Large intestine (tissue), 3 donors: ENCODE data around the gene ICAM5. TPM values are rescaled to one million over a fixed set of nuclear protein-coding genes. Genes with fewer than 3 reads are reported as not detected.
A peak's percentile ranks its signal among the peaks of the same experiment; 100 is the strongest.

ENCODE experiments used
- DNase-seq, 2 donors: peaks; one replicate each; pipeline versions ENCODE4 v3.0.0 to v3.0.0-alpha.2; 2013
- H3K27ac ChIP-seq: one replicate; pipeline ENCODE4 v1.5.1; 2013; ENCODE audit warnings: low read length
- H3K27me3 ChIP-seq: 2 replicates; pipeline ENCODE4 v1.6.1; 2013; ENCODE audit warnings: low read length; ENCODE audit not compliant: control insufficient read depth, insufficient read depth
- H3K36me3 ChIP-seq: 2 replicates; pipeline ENCODE4 v1.6.1; 2013; ENCODE audit warnings: low read length; ENCODE audit not compliant: control insufficient read depth, insufficient read depth
- H3K4me1 ChIP-seq: one replicate; pipeline ENCODE4 v1.6.1; 2013; ENCODE audit warnings: low read length; ENCODE audit not compliant: control insufficient read depth, insufficient read depth
- H3K4me3 ChIP-seq: one replicate; pipeline ENCODE4 v1.5.1; 2013; ENCODE audit warnings: low read length
- H3K9me3 ChIP-seq: one replicate; pipeline ENCODE4 v1.6.1; 2013; ENCODE audit warnings: mild to moderate bottlenecking, low read depth, low read length, moderate library complexity; ENCODE audit not compliant: control insufficient read depth
- WGBS: methylation state at CpG from one replicate; pipeline ENCODE4 v1.1.5; 2013; ENCODE audit warnings: low lambda C conversion rate; ENCODE audit not compliant: insufficient coverage; 5-methylcytosine and 5-hydroxymethylcytosine counted together
- polyA plus RNA-seq: library from polyadenylated mRNA; unstranded; fragments of 120-200 nt; gene quantifications from one replicate; pipeline ENCODE4 v1.2.1, GENCODE V29; 2013

The ICAM5 gene
- polyA plus RNA-seq, 1 donor = 0.87 TPM

- Histone ChIP-seq H3K27ac (no peak overlapping the region), H3K4me1 (peaks cover 54% of the 10 kb centered on the region), H3K9me3 (peaks cover 30% of the 10 kb centered on the region), H3K4me3 (peak overlapping the region; percentile 24), H3K36me3 (no peaks in the 10 kb centered on the region), H3K27me3 (peaks cover 97% of the 10 kb centered on the region)
- peak; percentile 73 to 75 for DNase-seq
- whole genome bisulfite sequencing = no CpG with 5 or more reads among the region's 45 CpGs
Observed at GRCh38 chr19:10292206-10292788, 2.5 kb downstream of the ICAM5 start.

- H3K9me3 ChIP-seq = peaks cover 30% of the 10 kb centered on the region
- peak overlapping the region; percentile 21 for H3K4me3 ChIP-seq
- H3K36me3 ChIP-seq = no peaks in the 10 kb centered on the region
- no peak overlapping the region for H3K27ac ChIP-seq
- WGBS = no CpG with 5 or more reads among the region's 56 CpGs
- H3K4me1 ChIP-seq = peaks cover 47% of the 10 kb centered on the region
- peaks cover 90% of the 10 kb centered on the region for H3K27me3 ChIP-seq
- DNase-seq = peak in 1 of 2 donors; percentile 21
Observed at GRCh38 chr19:10292789-10293636, 3.3 kb downstream of the ICAM5 start.

GRCh38 chr19:10293637-10294367 is 4.0 kb downstream of the ICAM5 start:
- peaks cover 82% of the 10 kb centered on the region for H3K27me3 ChIP-seq
- DNase-seq = no peak
- peaks cover 30% of the 10 kb centered on the region for H3K9me3 ChIP-seq
- no CpG with 5 or more reads among the region's 49 CpGs for WGBS
- no peak overlapping the region for H3K4me3 ChIP-seq
- H3K36me3 ChIP-seq = no peaks in the 10 kb centered on the region
- H3K4me1 ChIP-seq = peaks cover 41% of the 10 kb centered on the region
- H3K27ac ChIP-seq = no peak overlapping the region

- H3K27me3 ChIP-seq = peaks cover 79% of the 10 kb centered on the region
- H3K4me1 ChIP-seq = peaks cover 35% of the 10 kb centered on the region
- no peaks in the 10 kb centered on the region for H3K36me3 ChIP-seq
- no peak overlapping the region for H3K27ac ChIP-seq
- peak in 1 of 2 donors; percentile 30 for DNase-seq
- no CpG with 5 or more reads among the region's 25 CpGs for WGBS
- no peak overlapping the region for H3K4me3 ChIP-seq
- peaks cover 26% of the 10 kb centered on the region for H3K9me3 ChIP-seq
Observed at GRCh38 chr19:10294368-10294697, 4.6 kb downstream of the ICAM5 start.

GRCh38 chr19:10295305-10295846 is 5.6 kb downstream of the ICAM5 start:
- Histone ChIP-seq H3K27me3 (peaks cover 73% of the 10 kb centered on the region), H3K36me3 (no peaks in the 10 kb centered on the region), H3K9me3 (peaks cover 23% of the 10 kb centered on the region), H3K4me1 (peaks cover 30% of the 10 kb centered on the region), H3K4me3 (peak overlapping the region; percentile 21), H3K27ac (no peak overlapping the region)
- DNase-seq = peak in 1 of 2 donors; percentile 51
- no CpG with 5 or more reads among the region's 48 CpGs for WGBS

GRCh38 chr19:10295847-10296591 is 6.3 kb downstream of the ICAM5 start:
- DNase-seq = peak in 1 of 2 donors; percentile 60
- no CpG with 5 or more reads among the region's 58 CpGs for WGBS
- Histone ChIP-seq H3K4me1 (peaks cover 24% of the 10 kb centered on the region), H3K4me3 (peak overlapping the region; percentile 21), H3K36me3 (no peaks in the 10 kb centered on the region), H3K9me3 (peaks cover 20% of the 10 kb centered on the region), H3K27me3 (peaks cover 66% of the 10 kb centered on the region), H3K27ac (no peak overlapping the region)

GRCh38 chr19:10299545-10300458 is 10.1 kb downstream of the ICAM5 start:
- 20% methylated on average over 1 of the region's 14 CpGs for WGBS
- DNase-seq = no peak
- peaks cover 29% of the 10 kb centered on the region for H3K27me3 ChIP-seq
- peaks cover 6% of the 10 kb centered on the region for H3K4me1 ChIP-seq
- H3K27ac ChIP-seq = no peak overlapping the region
- H3K36me3 ChIP-seq = peaks cover 1% of the 10 kb centered on the region
- H3K9me3 ChIP-seq = no peaks in the 10 kb centered on the region
- no peak overlapping the region for H3K4me3 ChIP-seq

GRCh38 chr19:10305139-10305806 is 15.5 kb downstream of the ICAM5 start:
- Histone ChIP-seq H3K27ac (no peak overlapping the region), H3K4me3 (no peak overlapping the region), H3K9me3 (no peaks in the 10 kb centered on the region), H3K4me1 (no peaks in the 10 kb centered on the region), H3K36me3 (peaks cover 16% of the 10 kb centered on the region), H3K27me3 (no peaks in the 10 kb centered on the region)
- WGBS = no CpG with 5 or more reads among the region's 17 CpGs
- no peak for DNase-seq

GRCh38 chr19:10306327-10306726 is 16.6 kb downstream of the ICAM5 start:
- DNase-seq = no peak
- Histone ChIP-seq H3K9me3 (no peaks in the 10 kb centered on the region), H3K4me1 (no peaks in the 10 kb centered on the region), H3K27me3 (no peaks in the 10 kb centered on the region), H3K4me3 (no peak overlapping the region), H3K27ac (no peak overlapping the region), H3K36me3 (peaks cover 18% of the 10 kb centered on the region)
- no CpG with 5 or more reads among the region's 5 CpGs for WGBS
